ENCODE results near the gene FAM168A. TPM values are rescaled to one million over a fixed set of nuclear protein-coding genes. Genes with fewer than 3 reads are reported as not detected.

FAM168A gene
- total RNA-seq, 1 experiment from 2014 or later = 21.1 TPM

- Histone ChIP-seq H3K23ac (ENCODE audit: insufficient read length, low read depth, low read length) (no peak overlapping the region), H2AK5ac (ENCODE audit: insufficient read length, low read length) (no peak overlapping the region), H4K91ac (ENCODE audit: insufficient read length, low read depth, low read length) (no peak overlapping the region), H3K18ac (ENCODE audit: insufficient read length, low read depth, low read length) (no peak overlapping the region), H4K5ac (ENCODE audit: insufficient read length, low read depth, low read length) (no peak overlapping the region), H3K27ac (ENCODE audit: insufficient read length, low read depth, low read length) (peak overlapping the region; percentile 88), H3K4me1 (ENCODE audit: insufficient read depth, low read length) (peaks cover 4% of the 10 kb centered on the region; the same call in 1 of the 2 replicates), H3K23me2 (ENCODE audit: insufficient read length, low read depth, low read length, poor library complexity, severe bottlenecking) (no peaks in the 10 kb centered on the region), H2BK15ac (ENCODE audit: low read depth, low read length) (no peak overlapping the region), H3K56ac (ENCODE audit: insufficient read length, low read depth, low read length) (no peak overlapping the region), H2BK5ac (ENCODE audit: insufficient read length, low read length) (no peak overlapping the region), H3K27me3 (ENCODE audit: insufficient read depth, low read length) (no peaks in the 10 kb centered on the region), H3K79me1 (ENCODE audit: insufficient read depth, low read depth, low read length, poor library complexity, severe bottlenecking) (no peaks in the 10 kb centered on the region), H3K4me2 (ENCODE audit: insufficient read depth, insufficient read length, low read length) (peak overlapping the region; percentile 11), H2BK120ac (ENCODE audit: low read depth, low read length, poor library complexity, severe bottlenecking) (no peak overlapping the region), H3K79me2 (ENCODE audit: insufficient read depth, low read length) (no peaks in the 10 kb centered on the region), H4K8ac (replicated peaks; ENCODE audit: insufficient read length, low read depth, low read length) (no peak overlapping the region), H2BK12ac (ENCODE audit: insufficient read length, low read depth, low read length) (no peak overlapping the region), H3K9me3 (ENCODE audit: control insufficient read depth, low read depth, low read length) (no peaks in the 10 kb centered on the region), H3K4ac (ENCODE audit: low read depth, low read length) (no peak overlapping the region), H2BK20ac (ENCODE audit: low read depth, low read length, poor library complexity, severe bottlenecking) (no peak overlapping the region), H3K9ac (ENCODE audit: extremely low read depth, insufficient read length, low read length) (peak overlapping the region; percentile 28), H2AFZ (ENCODE audit: low read length) (no peak overlapping the region), H3K14ac (ENCODE audit: insufficient read depth, low read length) (peak overlapping the region; percentile 28; the same call in 1 of the 2 replicates), H3T11ph (ENCODE audit: low read length) (no peak overlapping the region), H4K20me1 (ENCODE audit: control insufficient read depth, insufficient read depth, insufficient read length) (no peaks in the 10 kb centered on the region)
- Mint-ChIP-seq H3K9me3 (no peaks in the 10 kb centered on the region), H3K27me3 (ENCODE audit: low read depth) (no peaks in the 10 kb centered on the region), H3K36me3 (ENCODE audit: insufficient read depth in 1 of 3, low read depth in 3 of 3) (peaks cover 0 to 6% (median 2%) of the 10 kb centered on the region in 3 experiments; a peak in 4 of 7 replicates), H3K4me3 (peak overlapping the region in 1 of 2 experiments; percentile 42; a peak in 1 of 5 replicates), H3K27ac (peak overlapping the region; percentile 21 to 92 (median 76)), H3K4me1 (peaks cover 31 to 43% of the 10 kb centered on the region in 2 experiments)
- no peak for TF ChIP-seq CTCF (conservative IDR thresholded peaks at IDR 0.05)
- DNase-seq = no peak
- no CpG with 5 or more reads among the region's 1 CpG for WGBS (ENCODE audit: extremely low coverage, insufficient read length, low lambda C conversion rate)
These were observed 59.5 kb downstream of the FAM168A start for GRCh38 chr11:73538381-73538872.
